DOHH2 (cell line): ENCODE data around the gene RNF145.

ENCODE experiments used
- EZH2phosphoT487 ChIP-seq: fragments of 200-600 bp; sonication (generic); IDR thresholded peaks from 2 replicates; pipeline ENCODE4 v1.6.1; 2017; ENCODE audit warnings: borderline replicate concordance, mild to moderate bottlenecking, antibody characterized with exemption, low read length, moderate library complexity, mixed read lengths
- TF ChIP-seq, protein P1 (sequence below): fragments of 200-600 bp; sonication (generic); IDR thresholded peaks from one replicate; pipeline ENCODE4 v1.5.1; 2014; ENCODE audit warnings: antibody characterized with exemption, mild to moderate bottlenecking, low read depth, low read length; ENCODE audit not compliant: poor library complexity, severe bottlenecking

- TF ChIP-seq, protein P1, sequence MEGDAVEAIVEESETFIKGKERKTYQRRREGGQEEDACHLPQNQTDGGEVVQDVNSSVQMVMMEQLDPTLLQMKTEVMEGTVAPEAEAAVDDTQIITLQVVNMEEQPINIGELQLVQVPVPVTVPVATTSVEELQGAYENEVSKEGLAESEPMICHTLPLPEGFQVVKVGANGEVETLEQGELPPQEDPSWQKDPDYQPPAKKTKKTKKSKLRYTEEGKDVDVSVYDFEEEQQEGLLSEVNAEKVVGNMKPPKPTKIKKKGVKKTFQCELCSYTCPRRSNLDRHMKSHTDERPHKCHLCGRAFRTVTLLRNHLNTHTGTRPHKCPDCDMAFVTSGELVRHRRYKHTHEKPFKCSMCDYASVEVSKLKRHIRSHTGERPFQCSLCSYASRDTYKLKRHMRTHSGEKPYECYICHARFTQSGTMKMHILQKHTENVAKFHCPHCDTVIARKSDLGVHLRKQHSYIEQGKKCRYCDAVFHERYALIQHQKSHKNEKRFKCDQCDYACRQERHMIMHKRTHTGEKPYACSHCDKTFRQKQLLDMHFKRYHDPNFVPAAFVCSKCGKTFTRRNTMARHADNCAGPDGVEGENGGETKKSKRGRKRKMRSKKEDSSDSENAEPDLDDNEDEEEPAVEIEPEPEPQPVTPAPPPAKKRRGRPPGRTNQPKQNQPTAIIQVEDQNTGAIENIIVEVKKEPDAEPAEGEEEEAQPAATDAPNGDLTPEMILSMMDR = no peak
- TF ChIP-seq EZH2phosphoT487 = no peak
These were observed 26.7 kb downstream of the RNF145 start for GRCh38 chr5:159182691-159183090.
